RKO (cell line): ENCODE measurements around the gene IL17RA.
"Not testable (repeated sequence)": the region's sequence is repeated elsewhere in the genome, so short reads cannot be mapped to it uniquely, and the experiment has no call there.

Source experiments
- DNase-seq: peaks from one replicate; pipeline ENCODE4 v3.0.0-alpha.2; 2016; ENCODE audit warnings: low spot score

Gene IL17RA

DNA sequence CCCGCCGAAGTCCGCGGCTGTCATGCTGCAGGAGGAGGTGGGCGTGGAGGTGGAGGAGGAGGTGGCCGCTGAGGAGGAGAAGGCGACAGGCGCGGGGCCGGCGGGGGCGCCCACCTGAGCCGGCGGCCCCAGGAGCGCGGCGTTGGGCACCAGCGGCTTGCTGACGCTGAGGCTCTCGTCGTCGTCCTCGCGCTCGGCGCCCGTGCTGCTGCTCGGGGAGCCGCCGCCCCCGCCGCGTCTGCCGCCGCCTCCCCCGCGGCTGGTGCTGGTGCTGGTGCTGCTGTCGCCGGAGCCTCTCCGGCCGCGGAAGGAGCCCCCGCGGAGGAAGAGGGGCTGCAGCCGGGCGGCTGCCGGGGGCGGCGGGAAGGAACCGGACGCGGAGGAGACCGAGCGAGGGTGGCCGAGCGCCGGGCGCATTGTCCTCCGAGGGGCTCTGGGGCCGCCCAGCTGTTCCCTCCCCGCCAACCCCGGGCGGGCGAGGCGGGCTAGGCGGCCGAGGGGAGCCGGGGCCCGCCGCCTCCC, 36.0 kb downstream of the IL17RA start:
- DNase-seq, result no peak

- peak; percentile 77 for DNase-seq
Observed at GRCh38 chr22:17121233-17122195, 36.7 kb downstream of the IL17RA start, which contains the start of gene TMEM121B. TSS of gene TMEM121B (minus strand) at chr22:17121360. CDS start at chr22:17121127, 233 bp downstream.

DNA sequence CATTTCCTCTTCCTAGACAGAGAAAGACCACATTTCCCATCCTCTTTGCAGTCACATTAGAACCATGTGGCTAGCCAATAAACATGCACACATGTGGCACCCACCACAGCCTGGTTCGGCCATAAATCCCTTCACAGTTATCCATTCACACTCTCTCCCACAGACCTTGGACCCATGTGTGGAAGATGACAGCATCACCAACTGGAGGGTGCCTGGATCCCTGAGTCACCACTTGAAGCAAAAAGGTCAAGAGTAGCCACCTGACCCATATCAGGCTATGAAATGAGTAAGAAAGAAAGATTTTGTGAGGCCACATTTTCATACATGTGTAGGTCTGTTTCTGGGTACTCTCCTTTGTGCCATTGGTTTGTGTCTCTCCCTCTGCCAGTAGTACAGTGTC, 45.4 kb downstream of the IL17RA start:
- DNase-seq, result peak; percentile 29

DNA sequence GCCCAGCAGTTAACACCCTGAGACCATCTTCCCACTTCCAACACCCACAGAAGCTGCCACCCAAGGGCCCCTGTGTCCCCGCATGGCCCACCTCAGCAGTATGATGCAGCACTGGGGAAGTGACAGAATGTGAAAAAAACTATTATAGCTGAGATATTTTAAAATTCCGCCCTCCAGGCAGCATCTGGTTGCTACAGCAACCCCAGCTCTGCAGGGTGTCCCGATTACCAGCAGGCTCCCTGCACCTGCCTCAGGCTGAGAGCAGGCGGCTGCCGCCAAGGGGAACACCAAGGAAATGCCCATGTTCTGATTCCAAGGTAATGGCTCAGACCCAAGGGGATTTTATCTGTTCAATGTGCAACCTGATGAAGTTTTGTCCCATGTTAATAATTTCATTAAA, 46.9 kb downstream of the IL17RA start:
- DNase-seq, result no peak

- DNase-seq, result no peak
Observed at GRCh38 chr22:17132112-17132511, 47.3 kb downstream of the IL17RA start.

- no peak for DNase-seq
Observed at GRCh38 chr22:17133137-17133536, 48.3 kb downstream of the IL17RA start.

DNA sequence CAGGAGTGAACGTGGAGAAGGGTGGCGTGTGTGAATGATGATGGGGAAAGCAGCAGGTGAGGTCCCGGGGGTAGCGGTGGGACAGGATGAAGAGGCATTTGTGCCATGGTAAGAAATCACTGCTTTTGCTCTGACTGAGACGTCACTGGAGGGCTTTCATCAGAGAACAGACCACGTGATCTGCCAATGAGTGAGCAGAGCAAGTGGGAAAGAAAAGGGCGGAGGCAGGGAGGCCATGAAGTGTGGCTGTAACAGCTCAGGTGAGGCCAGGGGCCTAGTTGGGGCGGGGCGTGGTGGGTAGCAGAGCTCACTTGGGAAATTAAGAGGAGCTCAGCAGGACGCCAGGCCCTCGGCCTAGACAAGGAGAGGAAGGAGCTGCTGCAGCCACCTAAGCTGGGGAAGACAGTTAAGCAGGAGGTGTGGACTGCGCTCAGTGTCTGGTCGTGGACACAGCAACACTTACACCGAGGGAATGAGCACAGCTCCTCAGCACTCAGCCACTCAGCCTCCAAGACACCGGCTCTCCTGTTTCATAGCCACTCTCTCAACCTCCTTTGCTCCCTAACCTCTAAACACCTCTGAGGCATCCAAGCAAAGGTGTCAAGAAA, 50.5 kb downstream of the IL17RA start:
- no peak for DNase-seq

DNA sequence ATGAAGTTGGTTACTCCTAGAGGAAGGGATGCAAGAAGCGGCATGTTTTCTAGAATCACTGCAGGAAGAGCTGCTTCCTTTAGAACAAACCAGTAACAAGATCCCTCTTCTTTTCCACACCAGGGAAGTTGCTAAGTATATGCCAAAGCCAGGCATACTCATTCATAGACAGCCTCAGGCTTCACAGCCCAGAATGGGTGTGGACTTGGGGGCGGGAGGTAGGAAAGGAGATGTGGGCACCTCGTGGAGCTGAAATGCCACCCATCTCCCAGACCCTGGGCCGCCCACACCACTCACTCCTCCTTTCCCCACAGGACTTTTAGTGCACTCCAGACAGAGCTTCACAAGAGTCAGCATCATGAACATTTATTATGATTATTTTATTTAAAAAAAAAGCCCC, 52.4 kb downstream of the IL17RA start:
- DNase-seq, result no peak

DNA sequence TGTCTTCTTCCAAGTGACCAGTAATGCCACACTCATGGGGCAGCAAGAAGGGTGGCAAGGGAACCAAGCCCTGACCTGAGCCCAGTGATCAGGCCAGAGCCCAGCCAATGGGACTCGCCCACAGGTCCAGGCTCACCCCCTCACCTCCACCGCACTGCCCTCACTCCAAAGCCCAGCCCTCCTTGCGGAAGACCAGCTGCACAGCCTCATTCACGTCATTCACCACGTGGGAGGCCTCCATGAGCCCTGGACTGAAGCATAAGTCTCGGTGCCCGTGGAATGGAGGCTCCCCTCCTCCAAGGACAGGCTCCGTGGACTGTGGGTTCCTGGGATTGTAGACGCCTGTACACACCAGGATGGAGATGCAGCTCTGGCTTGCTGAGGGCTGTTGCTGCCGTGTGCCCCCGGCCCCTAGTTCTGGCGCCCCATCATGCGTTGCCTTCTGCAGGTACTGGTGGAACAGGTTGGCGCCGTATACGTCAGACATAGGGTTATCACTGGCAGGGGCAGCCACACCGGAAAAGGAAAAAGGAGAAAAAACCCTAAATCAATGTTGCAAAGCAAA, 53.1 kb downstream of the IL17RA start:
- no peak for DNase-seq

GRCh38 chr22:17138513-17138912, 53.7 kb downstream of the IL17RA start:
- no peak for DNase-seq

DNA sequence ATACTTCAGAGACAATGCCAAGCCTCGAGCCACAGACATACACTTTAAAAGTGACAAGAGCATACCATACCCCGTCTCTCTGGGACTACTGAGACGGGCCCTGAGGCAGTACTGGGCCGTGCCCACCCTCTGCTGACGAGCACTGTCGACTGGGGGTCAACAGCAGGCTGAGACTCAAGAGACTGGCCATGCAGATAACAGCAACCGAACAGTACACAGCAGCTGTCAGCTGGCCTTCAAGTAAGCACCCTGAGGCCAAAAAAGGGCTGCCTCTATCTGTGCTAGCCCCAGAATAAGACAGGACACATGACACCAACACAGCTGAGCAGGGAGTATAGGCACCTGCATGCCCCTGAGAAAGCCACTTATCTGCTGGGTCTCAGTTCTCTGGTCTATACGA, 55.2 kb downstream of the IL17RA start:
- DNase-seq, result no peak

DNA sequence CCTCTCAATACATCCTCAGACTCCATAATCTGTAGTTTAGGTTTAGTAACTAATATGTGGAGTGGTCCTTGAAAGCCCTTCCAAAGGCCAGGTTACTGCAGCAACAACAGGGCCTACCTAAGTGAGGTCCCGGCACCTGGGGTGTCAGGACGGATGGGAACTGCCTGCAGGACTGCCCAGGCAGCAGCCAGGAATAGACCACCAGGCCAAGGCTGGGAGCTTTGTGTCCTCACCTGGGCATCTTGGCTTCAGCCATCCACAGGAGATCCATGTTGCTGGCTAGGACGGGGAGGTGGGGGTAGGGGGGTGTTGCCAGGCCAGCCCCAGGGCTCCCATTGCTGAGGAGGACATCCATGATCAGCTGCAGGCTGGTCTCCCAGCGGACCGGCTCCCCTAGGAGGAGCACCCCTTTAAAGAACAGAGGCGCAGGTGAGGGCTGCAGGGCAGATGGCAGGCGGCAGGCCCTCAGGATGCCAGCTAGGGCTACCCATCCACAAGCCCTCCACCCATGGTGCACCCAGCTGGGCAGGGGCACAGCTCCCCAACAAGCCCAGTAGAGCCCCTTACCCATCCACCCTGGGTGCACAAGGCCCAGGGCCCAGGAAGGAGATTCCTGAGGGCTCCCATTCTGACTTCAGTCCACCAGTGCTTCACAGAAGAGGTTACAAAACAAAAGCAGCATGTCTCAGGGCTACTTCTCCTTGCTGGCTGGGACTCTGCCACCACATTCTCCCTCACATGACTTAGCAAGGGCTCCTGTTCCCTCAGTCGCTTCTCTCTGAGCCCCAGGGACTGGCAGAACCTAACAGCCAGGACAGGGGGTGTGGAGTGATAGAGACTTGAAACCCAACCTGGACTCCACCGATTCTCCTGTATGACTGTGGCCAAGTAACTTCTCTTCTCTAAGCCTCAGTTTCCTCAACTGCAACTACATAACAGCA, 56.3 kb downstream of the IL17RA start:
- no peak for DNase-seq

GRCh38 chr22:17143101-17143500, 58.3 kb downstream of the IL17RA start:
- DNase-seq, result no peak

GRCh38 chr22:17143826-17144225, 59.0 kb downstream of the IL17RA start:
- DNase-seq, result no peak

DNA sequence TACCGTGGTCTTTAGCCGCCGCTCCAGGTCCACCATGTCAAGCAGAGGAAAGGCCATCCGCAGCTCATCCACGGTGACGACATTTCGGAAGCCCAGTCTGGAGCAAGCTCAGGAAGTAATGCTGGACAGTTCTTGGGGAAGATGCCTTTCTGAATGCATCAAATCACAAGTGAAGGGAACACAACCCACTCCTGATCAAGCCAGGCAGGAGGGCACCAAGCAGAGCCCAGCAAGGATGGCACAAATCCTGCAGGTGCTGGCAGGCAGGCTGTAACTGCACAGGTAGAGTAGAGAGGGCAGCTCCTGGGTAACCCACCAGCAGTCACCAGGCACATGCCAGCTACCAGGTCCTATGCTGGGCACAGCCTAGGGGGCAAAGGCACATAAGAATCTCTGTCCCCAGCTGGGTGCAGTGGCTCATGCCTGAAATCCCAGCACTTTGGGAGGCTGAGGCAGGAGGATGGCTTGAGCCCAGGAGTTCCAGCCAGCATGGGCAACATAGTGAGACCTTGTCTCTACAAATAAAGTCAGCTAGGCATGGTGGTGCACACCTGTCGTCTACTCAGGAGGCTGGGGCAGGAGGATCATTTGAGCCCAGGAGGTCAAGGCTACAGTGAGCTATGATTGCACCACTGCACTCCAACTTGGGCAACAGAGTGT, 60.4 kb downstream of the IL17RA start:
- no peak for DNase-seq

DNA sequence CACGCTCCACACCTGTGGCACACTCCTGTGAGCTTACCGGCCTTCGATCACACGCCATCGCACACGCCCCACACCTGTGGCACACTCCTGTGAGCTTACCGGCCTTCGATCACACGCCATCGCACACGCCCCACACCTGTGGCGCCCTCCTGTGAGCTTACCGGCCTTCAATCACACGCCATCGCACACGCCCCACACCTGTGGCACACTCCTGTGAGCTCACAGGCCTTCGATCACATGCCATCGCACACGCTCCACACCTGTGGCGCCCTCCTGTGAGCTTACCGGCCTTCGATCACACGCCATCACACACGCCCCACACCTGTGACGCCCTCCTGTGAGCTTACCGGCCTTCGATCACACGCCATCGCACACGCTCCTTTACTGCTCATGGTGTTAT, 62.7 kb downstream of the IL17RA start:
- DNase-seq, result not testable (repeated sequence)

GRCh38 chr22:17149076-17149815, 64.4 kb downstream of the IL17RA start:
- DNase-seq, result no peak

DNA sequence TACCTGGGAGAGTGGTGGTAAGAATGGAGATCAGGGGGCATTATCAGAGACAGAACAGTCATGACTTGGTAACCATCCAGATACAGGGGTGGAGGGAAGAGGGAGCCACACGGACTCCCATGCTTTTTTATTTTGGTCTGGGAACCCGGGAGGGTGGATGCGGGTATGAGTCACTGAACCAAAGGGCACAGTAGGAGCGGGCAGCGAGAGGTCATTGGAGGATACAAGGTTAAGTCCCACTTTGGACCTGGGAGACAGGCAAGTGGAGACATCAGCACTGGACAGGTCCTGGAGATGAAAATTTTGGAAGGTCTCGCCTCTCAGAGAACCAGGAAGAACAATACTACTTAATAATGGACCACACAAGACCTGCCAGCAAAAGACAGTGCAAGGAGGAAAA, 67.5 kb downstream of the IL17RA start:
- no peak for DNase-seq

- no peak for DNase-seq
Observed at GRCh38 chr22:17152971-17153370, 68.2 kb downstream of the IL17RA start.

DNA sequence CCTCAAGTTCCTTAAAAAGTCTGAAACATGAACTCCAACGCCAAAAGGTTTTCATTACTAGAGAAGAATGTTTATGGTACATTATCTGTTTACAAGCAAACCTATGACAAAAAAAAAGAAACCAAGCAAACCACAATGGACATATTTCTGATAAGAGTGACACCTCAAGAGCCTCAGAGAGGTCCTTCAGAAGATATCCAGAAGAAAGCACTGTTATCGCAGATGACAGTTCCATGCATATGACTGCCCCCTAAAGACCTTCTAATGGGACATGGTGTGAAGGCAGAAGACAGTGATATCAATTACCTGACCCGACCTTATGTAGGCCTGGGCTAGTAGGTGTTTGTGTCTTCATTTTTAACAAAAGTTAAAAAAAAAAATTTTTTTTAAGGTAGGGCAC, 71.1 kb downstream of the IL17RA start:
- no peak for DNase-seq
